Activated CD4-positive, CD25-positive, alpha-beta regulatory T cell treated with anti-CD3 and anti-CD28 coated beads, Interleukin-2, amount 50 U/mL, for 24 hours (primary cell): ENCODE measurements around the gene GAS1.

Source experiments
- ATAC-seq, 2 donors: fragments of 150-1000 bp; cut with Tn5 transposase; one replicate each; pipeline ENCODE4 v1.10.0; 2021; ENCODE audit warnings: mild to moderate bottlenecking in 1 of 2, moderate library complexity in 1 of 2

Gene GAS1

GRCh38 chr9:86947146-86948073, at the start of gene GAS1:
Gene GAS1 (minus strand): TSS chr9:86947506. CDS start chr9:86946779, 727 bp downstream.
- ATAC-seq, result peak; percentile 73 to 78

DNA sequence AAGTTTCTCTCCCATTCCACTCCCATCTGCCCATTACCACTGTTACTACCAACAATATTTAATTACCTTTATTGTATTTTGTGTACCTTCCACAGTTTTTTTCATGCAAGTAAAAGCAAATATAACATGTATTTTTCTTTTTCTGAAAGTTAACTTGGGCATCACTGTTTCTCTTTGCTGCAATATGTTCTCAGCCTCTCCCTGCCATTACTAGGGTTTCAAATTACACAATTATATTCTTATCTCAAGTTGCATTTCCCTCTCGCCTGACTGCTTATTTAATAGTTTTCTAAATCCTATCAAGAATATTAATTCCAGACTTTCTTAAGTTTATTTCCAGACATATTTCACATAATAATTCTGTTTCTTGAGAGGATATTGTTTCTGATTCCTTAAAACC, 46.9 kb upstream of the GAS1 start:
- no peak for ATAC-seq

GRCh38 chr9:86993830-86994229, 46.5 kb upstream of the GAS1 start:
- no peak for ATAC-seq

- ATAC-seq, result no peak
Measured at GRCh38 chr9:86991077-86991476, 43.8 kb upstream of the GAS1 start.

DNA sequence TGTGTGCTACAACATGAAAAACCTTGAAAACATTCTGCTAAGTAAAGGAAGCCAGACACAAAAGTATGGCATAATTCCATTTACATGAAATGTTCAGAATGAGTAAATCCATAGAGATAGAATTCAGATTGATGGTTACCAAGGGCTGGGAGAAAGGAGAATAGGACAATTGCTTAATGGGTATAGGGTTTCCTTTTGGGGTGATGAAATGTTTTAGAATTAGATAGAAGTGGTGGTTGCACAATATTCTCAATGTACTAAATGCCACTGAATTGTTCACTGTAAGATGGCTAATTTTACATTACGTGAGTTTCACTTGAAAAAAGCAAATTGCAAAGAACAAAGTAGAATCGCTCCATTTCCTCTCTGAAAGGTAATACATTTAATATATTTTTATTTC, 43.0 kb upstream of the GAS1 start:
- ATAC-seq, result no peak

GRCh38 chr9:86987900-86988299, 40.6 kb upstream of the GAS1 start:
- no peak for ATAC-seq

DNA sequence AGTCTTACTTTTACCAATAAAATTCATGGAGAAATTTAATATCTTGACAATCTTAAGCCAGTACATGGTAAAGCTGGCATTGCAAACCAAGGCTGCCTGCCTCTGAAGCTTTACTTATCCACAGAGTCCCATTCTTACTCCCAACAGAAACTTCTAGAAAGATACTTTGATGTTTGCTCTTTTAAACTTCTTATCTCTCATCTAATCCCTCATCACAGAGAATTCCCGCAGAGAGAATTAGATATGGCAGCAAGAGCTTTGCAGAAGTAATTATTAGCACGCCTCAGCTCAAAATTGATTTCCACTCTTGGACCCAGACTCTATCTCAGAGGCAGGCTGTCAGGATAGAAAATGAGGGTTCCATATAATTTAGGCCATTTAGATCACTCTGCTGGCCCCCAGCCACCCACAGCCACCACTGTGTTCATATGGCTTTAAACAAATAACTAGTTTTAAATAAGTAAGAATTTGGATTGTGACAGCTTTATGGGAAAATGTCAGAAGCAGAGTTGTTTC, 37.9 kb upstream of the GAS1 start:
- no peak for ATAC-seq

DNA sequence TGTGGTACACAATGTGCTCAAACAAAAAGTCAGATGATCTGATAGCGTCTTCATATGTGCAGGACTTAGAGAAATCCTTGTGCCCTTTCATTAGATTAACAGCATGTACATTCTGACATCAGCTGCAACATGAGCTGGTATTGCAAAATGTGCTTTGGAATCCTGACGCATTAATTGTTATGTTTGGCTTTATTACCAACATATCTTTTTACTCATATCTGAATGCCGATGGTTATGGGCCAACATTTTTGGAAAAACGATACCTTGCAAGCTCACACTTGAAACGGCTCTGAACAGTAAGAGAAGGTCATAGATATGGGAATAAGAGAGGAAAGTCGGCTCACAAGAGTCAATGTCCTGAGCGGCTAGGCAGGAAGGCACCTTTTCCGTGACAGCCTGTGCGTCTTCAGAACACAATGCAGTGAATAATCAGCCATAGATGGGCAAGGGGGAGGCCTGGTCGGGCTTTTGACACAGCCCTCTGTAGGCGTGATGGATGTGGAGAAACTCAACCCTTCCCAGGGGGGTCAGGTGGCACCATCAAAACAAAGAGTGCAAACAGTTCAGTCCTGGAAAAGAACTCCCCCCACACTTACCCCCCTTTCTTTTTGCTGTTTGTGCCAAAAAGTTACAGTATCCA, 36.4 kb upstream of the GAS1 start:
- no peak for ATAC-seq

DNA sequence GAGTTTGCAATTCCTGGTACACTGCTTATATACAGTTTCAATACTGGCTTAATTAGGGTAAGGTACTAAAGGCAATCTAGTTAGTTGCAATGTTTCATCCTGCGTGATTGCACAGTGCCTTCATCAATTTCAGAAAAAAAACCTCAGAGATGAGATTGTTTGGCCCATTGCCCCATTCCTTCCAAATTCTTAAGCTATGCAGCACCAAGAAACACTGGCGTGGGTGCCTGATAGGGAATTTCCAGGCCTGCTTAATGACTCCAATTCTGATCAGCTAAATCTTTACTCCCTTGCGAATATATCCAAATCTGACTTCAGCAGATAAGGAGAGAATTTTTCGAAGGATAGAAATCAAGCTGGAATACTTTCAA, 35.9 kb upstream of the GAS1 start:
- ATAC-seq, result no peak

DNA sequence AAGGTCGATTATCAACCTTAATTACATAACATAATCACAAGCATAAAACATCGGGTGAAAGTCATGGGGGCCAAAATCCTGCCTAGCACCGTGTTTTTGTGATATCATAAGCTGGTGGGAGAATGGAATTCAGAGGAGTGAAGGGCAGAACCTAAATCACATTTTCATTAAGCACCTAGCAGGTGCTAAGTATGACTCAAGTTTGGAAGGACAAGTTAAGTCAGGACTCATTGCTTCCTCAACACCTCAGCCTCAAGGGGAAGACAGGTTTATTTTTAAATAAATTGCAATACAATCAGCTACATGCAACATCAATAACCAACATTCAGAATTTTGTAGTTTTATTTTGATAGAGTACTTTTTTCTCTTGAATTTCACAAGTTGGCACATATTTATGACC, 33.5 kb upstream of the GAS1 start:
- ATAC-seq, result no peak

- ATAC-seq, result no peak
Measured at GRCh38 chr9:86979657-86980056, 32.4 kb upstream of the GAS1 start.

DNA sequence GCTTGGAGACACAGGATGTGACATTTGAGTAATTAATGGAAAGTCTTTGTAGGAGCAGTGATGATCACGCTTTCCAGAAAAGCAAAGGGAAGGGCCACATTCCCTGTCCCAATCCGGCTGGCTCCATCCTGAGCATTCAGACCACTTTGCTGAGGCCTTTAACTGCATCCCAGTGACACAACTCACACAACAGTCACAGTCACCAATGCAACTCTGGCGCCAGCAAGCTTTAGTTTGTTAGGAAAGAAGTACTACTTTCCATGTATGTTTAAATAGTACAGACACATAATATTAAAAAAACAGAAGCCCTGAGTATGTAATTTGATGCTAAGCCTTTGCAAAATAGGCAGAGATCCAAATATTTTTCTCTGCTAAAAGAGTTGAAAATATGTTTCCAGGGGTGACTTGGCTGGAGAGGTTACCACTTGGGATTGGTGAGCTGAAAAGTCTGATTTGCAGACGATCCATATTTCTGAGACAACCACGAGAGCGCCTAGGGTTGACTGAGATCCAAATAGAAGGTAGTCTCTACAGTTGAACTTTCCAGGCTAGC, 31.7 kb upstream of the GAS1 start:
- ATAC-seq, result no peak

GRCh38 chr9:86978413-86978812, 31.1 kb upstream of the GAS1 start:
- no peak for ATAC-seq

DNA sequence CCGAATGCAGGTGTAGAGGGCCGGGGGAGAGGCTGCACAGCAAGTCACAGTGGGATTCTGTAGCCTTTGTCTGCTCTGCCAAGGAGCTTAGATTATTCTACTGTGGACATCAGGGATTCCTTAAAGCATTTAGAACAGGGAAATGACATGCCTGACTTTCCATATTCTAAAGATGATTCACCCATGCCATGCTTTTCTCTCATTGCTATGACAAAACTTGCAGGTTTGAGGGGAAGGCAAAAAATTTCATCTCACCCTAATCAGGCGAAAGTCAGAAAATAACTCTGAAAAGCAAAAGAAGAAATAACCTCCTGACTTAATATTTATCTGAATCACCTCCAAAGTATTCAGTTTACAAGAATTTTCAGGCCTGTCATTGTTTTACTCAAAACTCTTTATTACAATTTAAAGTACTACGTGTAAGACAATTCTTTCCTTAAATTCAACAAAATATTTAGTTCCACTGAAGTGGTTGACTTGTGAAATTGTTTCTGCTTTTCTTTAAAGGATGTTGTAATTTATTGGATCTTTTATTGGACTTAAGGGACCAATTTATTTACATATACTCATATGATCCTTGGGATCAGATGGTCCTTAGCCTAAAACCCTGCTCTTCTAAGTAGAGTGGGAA, 30.0 kb upstream of the GAS1 start:
- no peak for ATAC-seq

DNA sequence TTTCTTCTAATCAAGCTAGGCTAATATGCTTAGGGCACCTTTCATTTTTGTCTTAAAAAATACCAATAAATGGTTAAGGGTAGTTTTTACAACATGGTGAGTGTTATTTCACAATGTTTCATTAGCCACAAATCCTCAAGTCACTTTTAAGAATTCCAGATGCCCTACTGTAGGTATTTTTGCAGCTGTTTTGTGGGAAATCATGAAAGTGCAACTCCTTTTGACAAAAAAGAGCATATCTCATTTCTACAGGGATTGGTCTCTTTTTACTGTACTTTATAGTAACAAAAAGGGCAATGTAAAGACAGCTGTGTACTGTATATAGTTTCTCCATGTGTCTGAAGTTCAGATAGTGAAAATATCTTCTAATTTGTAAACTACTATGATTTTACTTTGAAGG, 28.3 kb upstream of the GAS1 start:
- ATAC-seq, result no peak

DNA sequence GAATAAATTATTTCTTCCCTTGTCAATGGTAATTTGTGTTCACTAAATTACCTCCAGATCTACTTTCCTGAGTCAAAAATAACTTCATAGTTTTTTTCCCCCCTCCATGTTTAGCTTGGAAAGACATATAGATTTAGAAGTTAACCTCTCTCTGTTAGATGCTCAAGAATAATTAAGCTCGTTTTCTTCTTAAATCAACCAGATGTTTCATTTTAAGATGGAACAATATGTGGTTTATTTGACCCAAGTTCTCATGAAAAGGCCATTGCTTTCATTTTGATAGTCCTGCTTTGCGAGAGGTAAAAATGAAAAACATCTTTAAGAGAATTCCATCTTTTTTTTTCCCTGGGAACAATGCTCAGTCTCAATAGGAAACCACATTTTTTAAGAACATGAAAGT, 27.7 kb upstream of the GAS1 start:
- ATAC-seq, result no peak

DNA sequence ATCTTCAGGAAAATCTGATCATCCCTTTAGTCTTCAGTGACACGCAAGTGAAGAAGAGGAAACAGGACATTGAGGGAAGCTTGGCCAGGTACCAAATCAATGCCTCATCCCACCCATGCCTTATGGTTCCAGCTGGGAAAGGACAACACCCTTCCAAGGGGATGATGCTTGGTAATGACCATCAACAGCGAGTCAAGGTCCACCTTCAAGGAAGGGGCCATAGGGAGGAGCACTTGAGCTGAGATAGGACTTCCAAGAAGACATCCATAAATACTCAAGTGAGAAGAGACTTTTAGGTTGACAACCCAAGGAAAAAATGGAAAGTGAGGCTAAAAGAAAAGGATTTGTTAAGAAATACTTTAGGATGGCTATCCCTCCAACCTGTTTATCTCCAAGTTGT, 27.1 kb upstream of the GAS1 start:
- ATAC-seq, result no peak

- ATAC-seq, result no peak
Measured at GRCh38 chr9:86971742-86972141, 24.4 kb upstream of the GAS1 start.

DNA sequence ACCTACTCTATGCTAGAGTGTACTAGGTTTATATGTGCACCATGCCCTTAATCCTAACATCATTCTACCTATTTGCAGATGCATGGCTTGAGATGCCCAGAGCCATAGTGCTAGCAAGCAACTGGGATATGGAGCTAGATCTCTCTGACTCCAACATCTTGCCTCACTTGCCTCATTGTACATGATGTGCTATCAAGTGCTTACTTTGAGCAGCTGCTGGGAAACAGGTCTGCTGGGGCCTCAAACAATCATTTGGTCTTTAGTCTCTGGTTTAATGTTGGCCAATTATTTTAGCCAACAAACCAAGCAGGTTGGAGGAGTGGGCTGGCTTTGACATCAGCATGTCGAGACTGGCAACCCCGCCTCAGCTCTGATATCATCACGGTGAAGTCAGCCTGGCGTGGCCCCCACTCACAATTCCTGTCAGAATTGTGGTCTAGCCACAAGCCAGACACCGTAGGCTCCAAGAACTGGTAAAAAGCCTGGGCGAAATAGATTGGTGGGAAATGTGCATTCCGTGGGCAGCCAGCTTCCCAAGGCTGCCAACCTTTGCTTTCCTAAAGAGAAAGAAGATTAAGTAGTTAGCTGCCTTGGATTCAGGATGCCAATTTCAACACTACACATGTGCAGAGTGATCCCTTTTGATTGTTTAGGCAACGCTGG, 21.1 kb upstream of the GAS1 start:
- no peak for ATAC-seq

DNA sequence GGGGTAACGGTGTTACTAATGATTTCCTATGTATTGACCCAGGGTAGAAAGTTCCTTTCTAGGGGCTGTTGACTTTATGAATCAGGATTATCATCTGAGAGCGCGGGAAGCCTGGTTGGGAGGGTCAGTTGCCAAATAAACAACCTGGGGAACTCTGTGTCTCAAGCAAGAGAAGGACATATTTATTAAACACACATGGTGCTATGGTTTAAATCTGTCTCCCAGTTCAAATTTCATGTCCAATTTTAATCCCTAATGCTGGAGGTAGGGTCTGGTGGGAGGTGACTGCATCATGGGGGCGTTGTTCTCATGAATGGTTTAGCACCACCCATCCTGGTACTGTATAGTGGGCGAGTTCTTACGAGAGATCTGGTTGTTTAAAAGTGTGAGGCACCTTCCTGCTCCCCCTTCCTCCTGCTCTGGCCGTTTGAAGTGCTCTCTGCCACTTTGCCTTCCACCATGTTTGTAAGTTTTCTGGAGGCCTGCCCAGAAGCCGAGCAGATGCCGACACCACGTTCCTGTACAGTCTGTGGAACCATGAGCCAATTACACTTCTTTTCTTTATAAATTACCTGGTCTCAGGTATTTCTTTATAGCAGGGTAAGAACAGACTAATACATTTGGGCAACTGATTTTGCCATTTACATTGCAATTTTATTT, 19.7 kb upstream of the GAS1 start:
- ATAC-seq, result no peak

DNA sequence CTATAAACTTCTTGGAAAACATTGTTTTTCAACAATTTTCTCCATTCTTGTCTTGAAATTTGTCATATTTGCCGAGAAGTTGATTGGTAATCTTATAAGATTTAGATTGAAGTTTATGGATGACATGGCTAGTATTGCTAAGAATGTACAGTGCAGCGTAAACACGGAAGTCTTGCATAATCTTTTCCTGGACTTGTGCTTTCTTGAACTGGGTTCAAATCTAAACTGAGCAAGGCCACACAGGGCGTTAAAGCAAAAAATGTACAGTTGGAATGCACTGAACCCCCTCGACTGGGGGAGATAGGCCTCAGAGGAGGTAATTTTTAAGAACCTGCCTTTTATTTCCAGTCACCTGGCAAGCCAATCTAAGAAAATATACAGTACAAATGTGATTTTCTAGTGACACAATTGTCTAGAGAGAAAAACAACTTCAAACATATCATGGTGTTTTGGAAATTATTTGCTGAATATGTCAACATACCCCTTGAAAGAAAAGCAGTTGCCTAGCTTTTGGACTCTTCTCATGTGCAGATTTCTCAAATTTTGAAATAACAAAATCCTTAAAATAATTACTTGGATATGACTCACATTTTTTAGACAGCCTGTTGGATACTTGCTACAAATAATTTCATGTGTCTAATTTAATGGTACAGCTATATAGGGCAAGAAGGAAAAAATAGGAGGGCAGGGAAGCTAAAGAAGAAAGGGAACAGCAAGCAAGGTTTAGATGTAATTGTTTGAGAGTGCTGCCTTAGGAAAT, 18.5 kb upstream of the GAS1 start:
- no peak for ATAC-seq
